ENCODE data around the gene NHERF2.

NHERF2 gene

DNA sequence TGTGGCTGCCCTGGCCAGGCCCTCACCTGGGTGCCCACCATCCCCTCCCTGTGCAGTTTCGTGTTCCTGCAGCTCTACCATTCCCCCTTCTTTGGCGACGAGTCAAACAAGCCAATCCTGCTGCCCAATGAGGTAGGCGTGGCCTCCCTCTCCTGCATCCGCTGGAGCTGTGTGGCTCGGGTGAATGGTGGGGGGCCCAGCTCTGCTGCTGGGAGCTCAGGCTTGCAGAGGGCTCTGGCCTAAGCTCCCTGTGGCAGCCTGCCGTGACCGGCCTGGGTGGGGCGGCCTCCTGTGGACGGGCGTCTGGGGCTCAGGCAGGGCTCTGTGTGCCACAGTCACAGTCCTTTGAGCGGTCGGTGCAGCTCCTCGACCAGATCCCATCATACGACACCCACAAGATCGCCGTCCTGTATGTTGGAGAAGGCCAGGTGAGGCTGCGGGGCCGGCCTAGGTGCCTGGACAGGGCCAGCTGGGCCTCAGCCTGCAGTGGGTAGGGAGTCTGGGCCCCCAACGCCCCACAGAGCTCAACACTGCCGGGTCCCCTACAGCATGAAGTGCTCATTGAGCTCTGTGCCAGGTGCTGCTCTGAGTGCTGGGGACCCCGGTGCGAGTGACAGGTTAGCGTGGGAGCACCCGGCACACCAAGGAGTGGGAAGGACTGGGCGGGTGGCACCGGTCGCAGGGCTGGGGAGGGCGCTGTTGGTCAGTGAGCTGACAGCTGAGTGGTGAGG, 58.4 kb downstream of the NHERF2 start:
- no peak for DNase-seq

DNA sequence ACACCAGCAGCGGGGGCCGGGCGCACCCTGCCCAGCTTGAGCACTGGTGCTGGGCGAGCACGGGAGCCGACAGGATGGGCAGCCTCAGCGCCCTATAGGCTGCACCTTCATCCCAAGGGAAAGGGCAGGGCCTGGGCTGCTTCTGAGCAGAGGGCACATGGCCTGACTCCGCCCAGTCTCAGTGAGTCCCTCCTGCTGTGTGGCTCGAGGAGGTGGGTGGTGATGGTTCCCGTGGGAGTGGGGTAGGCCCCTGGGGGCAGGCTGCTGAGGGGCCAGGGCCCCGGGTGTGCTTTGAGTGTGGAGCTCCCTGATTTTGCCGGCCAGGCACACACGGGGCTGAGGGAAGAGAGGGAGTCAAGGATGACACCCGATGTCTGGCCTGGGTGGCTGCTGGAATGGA, 59.0 kb downstream of the NHERF2 start:
- no peak for DNase-seq

DNA sequence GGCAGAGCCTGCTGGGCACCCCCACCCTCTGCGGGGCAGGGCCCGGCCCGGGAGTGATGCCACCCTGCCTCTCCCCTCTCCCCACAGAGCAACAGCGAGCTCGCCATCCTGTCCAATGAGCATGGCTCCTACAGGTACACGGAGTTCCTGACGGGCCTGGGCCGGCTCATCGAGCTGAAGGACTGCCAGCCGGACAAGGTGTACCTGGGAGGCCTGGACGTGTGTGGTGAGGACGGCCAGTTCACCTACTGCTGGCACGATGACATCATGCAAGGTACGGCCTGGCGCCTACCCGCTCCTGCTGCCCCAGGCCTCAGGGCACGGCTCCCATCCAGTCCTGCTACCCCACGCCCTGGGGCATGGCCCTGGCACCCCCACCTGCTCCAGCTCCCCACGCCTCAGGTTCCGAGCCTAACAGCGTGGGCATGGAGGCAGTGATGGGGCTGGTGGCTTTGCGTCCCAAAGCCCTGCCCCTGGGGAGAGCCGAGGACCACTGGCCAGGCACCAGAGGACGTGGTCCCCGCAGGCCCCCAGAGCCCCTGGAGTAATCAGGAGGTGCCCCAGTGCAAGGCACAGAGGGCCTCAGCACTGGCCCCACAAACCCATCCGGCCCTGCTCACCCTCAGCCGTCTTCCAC, 59.5 kb downstream of the NHERF2 start:
- no peak for DNase-seq

DNA sequence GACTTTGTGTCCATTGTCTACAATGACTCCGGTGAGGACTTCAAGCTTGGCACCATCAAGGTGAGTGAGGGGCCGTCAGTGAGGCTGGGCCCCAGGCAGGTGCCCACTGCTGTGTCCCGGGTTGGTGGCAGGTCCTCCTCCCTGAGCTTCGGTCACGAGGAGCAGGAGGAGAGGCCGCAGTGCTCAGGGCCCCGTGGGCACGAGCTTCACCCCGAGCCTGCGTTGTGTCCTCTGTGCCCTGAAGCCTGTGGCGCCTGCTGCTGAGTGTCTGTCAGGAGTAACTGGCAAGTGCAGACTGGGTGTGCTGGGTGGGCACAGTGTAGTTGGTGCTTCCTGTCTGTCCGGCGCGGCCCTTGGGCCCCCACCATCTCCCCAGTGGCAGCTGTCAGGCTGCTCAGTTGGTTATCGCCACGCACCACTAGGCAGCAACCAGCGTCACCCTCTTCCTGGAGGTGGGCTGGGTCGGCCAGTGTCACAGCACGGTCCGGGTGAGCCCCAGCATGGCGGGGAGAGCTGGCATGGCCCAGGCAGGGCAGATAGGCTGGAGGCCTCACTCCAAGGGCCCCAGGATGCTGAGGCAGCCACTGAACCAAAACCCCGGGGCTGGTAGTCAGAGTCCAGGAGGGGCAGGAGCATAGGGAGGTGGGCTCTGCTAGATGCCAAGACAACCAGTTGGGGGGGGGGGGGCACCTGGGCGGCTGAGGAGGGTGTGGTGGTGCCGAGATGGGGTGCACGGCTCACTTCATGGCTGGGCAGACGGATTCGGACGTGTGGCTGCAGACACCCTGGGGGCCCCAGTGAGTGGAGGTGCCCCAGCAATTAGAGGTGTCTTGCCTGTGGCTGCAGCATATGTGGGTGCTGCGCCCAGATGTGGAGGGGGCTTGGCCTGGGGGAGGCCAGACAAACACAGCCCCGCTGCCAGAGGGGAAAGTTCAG, 60.4 kb downstream of the NHERF2 start:
- DNase-seq: no peak

DNA sequence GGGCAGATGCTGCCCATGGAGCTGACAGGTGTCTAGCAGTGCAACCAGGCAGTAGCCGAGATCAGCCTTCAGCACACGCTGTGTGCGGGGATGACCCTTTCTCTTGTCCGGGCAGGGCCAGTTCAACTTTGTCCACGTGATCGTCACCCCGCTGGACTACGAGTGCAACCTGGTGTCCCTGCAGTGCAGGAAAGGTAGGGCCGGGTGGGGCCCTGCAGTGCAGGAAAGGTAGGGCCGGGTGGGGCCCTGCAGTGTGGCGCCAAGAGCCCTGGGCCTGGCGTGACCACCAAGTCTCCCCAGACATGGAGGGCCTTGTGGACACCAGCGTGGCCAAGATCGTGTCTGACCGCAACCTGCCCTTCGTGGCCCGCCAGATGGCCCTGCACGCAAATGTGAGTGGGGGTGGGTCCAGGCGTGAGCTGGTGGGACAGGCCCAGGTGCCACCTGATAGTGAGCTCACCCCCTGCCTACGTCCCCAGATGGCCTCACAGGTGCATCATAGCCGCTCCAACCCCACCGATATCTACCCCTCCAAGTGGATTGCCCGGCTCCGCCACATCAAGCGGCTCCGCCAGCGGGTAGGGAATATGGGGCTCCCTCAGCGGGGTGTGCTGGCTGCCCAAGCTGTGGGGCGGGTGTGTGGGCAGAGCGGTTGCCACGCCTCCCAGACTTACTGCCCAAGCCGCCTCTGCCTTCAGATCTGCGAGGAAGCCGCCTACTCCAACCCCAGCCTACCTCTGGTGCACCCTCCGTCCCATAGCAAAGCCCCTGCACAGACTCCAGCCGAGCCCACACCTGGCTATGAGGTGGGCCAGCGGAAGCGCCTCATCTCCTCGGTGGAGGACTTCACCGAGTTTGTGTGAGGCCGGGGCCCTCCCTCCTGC, 61.3 kb downstream of the NHERF2 start:
- DNase-seq: no peak
